SU-DHL-6 (cell line): ENCODE results near the gene SIGLEC6.

ENCODE experiments used
- H2AFZ ChIP-seq: fragments of 200-600 bp; sonication (generic); 2 replicates; pipeline ENCODE4 v1.6.1; 2014; ENCODE audit warnings: low read depth, mild to moderate bottlenecking, moderate library complexity, mixed read lengths, antibody characterized with exemption, low read length; ENCODE audit not compliant: severe bottlenecking
- H3F3A ChIP-seq: fragments of 200-600 bp; shearing (Covaris generic); 2 replicates; pipeline ENCODE4 v1.6.0; 2016; ENCODE audit warnings: antibody characterized with exemption, mild to moderate bottlenecking; ENCODE audit not compliant: insufficient read depth
- H3K27ac ChIP-seq: fragments of 200-600 bp; sonication (generic); 2 replicates; pipeline ENCODE4 v1.5.1; 2016; ENCODE audit warnings: low read depth, mild to moderate bottlenecking, low read length, moderate library complexity, mixed read lengths
- H3K27me3 ChIP-seq: fragments of 200-600 bp; sonication (generic), shearing (Covaris generic); 2 replicates; pipeline ENCODE4 v1.6.0; 2014; ENCODE audit warnings: mild to moderate bottlenecking, low read length
- H3K36me3 ChIP-seq: fragments of 200-600 bp; sonication (generic); 2 replicates; pipeline ENCODE4 v1.6.1; 2014; ENCODE audit warnings: mild to moderate bottlenecking, low read length, mixed read lengths
- H3K4me2 ChIP-seq: fragments of 300-600, 200-600 bp; shearing (Covaris generic), sonication (generic); 2 replicates; pipeline ENCODE4 v1.6.0; 2014; ENCODE audit warnings: low read length, low read depth, mild to moderate bottlenecking; ENCODE audit not compliant: poor library complexity, severe bottlenecking
- H3K4me3 ChIP-seq: fragments of 200-600 bp; sonication (generic); 2 replicates; pipeline ENCODE4 v1.5.1; 2014; ENCODE audit warnings: antibody characterized with exemption, low read length, mild to moderate bottlenecking, mixed read lengths; ENCODE audit not compliant: insufficient read depth, poor library complexity, severe bottlenecking
- H3K79me2 ChIP-seq: fragments of 200-600 bp; sonication (generic); 2 replicates; pipeline ENCODE4 v1.6.1; 2014; ENCODE audit warnings: mild to moderate bottlenecking, low read length, moderate library complexity; ENCODE audit not compliant: insufficient read depth
- H3K9ac ChIP-seq: fragments of 200-600 bp; sonication (generic); 2 replicates; pipeline ENCODE4 v1.7.0; 2014; ENCODE audit warnings: mild to moderate bottlenecking, low read length
- H3K9me2 ChIP-seq: fragments of 200-600 bp; sonication (generic); replicated peaks from 2 replicates; pipeline ENCODE4 v1.6.1; 2014; ENCODE audit warnings: low read length; ENCODE audit not compliant: insufficient read depth
- H3K9me3 ChIP-seq: fragments of 200-600 bp; sonication (generic); 2 replicates; pipeline ENCODE4 v1.6.1; 2014; ENCODE audit warnings: low read length, mixed read lengths; ENCODE audit not compliant: insufficient read depth
- H4K20me1 ChIP-seq: fragments of 200-600 bp; sonication (generic); 2 replicates; pipeline ENCODE4 v1.6.1; 2014; ENCODE audit warnings: low read depth, mild to moderate bottlenecking, antibody characterized with exemption, low read length, moderate library complexity, mixed read lengths
- EZH2phosphoT487 ChIP-seq: fragments of 200-600 bp; sonication (generic), shearing (Covaris generic); conservative IDR thresholded peaks from 2 replicates; pipeline ENCODE4 v1.6.1; 2018; ENCODE audit warnings: mild to moderate bottlenecking, antibody characterized with exemption, low read length, moderate library complexity, mixed read lengths
- TF ChIP-seq, protein P1 (sequence below): fragments of 200-600 bp; sonication (generic); IDR thresholded peaks from one replicate; pipeline ENCODE4 v1.5.1; 2017; ENCODE audit warnings: antibody characterized with exemption, mild to moderate bottlenecking, low read length, moderate library complexity; ENCODE audit not compliant: insufficient read depth, poor library complexity, severe bottlenecking

Gene SIGLEC6

DNA sequence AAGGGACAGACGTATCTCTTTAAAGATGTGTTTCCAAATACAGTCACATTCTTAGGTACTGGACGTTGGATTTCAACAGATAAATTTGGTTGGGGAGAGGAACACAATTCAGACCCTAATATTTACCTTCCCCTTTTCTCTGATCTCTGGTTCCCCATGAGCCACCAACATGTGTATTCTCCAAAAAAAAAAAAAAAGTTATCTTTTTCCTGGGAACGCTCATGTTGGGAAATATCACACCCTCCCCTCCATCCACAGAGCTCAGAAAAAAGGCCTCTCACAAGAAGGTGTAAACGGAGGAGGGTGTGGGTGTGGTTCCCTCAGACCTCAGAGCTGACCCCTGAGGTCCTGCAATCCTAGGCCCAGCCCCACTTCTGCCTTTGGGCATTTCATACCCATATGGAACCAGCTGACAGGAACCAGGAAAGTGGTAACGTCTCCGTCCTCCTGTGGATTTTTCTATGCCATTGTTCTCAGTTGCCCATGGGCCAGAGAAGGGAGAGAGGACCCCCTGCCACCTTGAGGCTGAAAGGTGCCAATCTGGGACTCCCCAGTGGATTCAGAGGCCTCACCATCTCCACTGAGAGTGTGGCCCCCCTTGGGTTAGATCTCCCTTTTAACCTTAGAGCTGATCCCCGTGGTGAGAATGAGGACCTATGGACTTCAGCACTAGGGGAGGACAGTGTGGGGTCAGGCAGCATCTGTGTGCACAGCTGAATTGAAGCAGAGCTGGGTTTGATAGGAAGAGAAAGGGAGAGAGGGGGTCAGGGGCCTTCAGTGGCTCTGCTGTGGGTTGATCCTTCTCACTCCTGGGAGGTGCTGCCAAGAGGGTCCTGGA lies 21.4 kb downstream of the SIGLEC6 start:
- Histone ChIP-seq H3K9me2 (no peaks in the 10 kb centered on the region), H3K4me2 (no peak overlapping the region), H3K9me3 (no peaks in the 10 kb centered on the region)

DNA sequence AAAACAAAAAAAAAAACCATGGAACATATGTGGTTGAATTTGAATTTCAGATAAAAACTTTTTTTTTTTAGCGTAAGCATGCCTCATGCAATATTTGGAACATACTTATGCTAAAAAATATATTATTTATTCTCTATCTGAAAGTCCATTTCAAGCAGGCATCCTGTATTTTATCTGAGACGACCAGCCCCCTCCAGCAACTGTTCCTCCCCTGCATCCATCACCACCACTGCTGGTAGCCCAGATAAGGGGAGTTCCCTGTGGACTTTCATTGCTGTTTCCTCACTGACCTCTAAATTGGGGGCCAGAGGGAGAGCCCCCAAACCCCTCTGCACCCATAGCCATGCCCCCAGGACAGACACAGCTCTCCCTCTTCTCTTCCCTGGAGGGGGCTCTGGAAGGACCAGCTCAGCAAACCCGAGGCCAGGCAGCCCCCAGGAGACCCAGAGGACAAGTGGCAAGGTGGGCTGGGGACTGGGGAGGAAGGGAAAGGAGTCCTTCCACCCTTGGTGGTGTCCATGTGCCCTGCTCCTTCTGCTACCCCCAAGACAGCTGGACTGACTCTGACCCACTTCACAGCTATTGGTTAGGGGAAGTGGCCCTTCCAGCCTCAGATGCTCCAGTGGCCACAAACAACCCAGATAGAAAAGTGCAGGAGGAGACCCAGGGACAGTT lies 23.3 kb downstream of the SIGLEC6 start:
- Histone ChIP-seq H3K27ac (no peak overlapping the region), H4K20me1 (no peaks in the 10 kb centered on the region), H2AFZ (no peak overlapping the region), H3K36me3 (no peaks in the 10 kb centered on the region), H3K9me2 (no peaks in the 10 kb centered on the region), H3K79me2 (no peaks in the 10 kb centered on the region), H3F3A (no peaks in the 10 kb centered on the region), H3K9ac (no peak overlapping the region), H3K4me2 (no peak overlapping the region), H3K4me3 (no peak overlapping the region), H3K9me3 (no peaks in the 10 kb centered on the region), H3K27me3 (no peaks in the 10 kb centered on the region)
- TF ChIP-seq, protein P1, sequence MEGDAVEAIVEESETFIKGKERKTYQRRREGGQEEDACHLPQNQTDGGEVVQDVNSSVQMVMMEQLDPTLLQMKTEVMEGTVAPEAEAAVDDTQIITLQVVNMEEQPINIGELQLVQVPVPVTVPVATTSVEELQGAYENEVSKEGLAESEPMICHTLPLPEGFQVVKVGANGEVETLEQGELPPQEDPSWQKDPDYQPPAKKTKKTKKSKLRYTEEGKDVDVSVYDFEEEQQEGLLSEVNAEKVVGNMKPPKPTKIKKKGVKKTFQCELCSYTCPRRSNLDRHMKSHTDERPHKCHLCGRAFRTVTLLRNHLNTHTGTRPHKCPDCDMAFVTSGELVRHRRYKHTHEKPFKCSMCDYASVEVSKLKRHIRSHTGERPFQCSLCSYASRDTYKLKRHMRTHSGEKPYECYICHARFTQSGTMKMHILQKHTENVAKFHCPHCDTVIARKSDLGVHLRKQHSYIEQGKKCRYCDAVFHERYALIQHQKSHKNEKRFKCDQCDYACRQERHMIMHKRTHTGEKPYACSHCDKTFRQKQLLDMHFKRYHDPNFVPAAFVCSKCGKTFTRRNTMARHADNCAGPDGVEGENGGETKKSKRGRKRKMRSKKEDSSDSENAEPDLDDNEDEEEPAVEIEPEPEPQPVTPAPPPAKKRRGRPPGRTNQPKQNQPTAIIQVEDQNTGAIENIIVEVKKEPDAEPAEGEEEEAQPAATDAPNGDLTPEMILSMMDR, result no peak
- no peak for TF ChIP-seq EZH2phosphoT487

More for the DNA sequence above, 21.4 kb downstream of the SIGLEC6 start:
- Histone ChIP-seq H3K9ac (no peak overlapping the region), H3K36me3 (no peaks in the 10 kb centered on the region), H3K27ac (no peak overlapping the region), H2AFZ (no peak overlapping the region), H4K20me1 (no peaks in the 10 kb centered on the region), H3F3A (no peaks in the 10 kb centered on the region), H3K79me2 (no peaks in the 10 kb centered on the region), H3K27me3 (no peaks in the 10 kb centered on the region), H3K4me3 (no peak overlapping the region)
- TF ChIP-seq EZH2phosphoT487, result no peak
- TF ChIP-seq, protein P1, result no peak

DNA sequence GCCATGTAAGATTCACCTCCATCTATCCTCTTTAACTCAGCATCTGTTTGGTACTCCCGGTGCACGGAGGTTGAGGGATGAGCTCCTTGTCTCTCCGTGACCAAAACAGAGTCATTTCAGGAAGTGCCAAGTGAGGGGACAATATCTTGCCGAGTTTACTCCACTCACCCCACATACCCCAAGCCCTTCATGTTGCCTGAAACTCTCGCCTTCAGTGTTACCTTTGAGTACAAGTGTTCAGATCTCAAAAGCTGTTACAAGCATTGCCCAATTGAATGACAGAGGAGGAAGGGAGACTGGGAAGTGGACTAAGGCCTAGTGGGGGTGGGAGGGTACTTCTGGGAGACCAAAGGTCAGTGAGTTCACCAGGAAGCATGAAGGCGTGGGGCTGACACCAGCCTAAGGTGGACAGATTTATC lies 23.8 kb downstream of the SIGLEC6 start:
- no peak overlapping the region for H3K9ac ChIP-seq
- H3F3A ChIP-seq, result no peaks in the 10 kb centered on the region
- no peak overlapping the region for H3K4me3 ChIP-seq
- H2AFZ ChIP-seq, result no peak overlapping the region
- no peak overlapping the region for H3K4me2 ChIP-seq
- no peaks in the 10 kb centered on the region for H3K36me3 ChIP-seq
- H3K27me3 ChIP-seq, result no peaks in the 10 kb centered on the region
- H3K9me3 ChIP-seq, result no peaks in the 10 kb centered on the region
- H3K9me2 ChIP-seq, result no peaks in the 10 kb centered on the region
- H4K20me1 ChIP-seq, result no peaks in the 10 kb centered on the region
- no peak overlapping the region for H3K27ac ChIP-seq
- TF ChIP-seq EZH2phosphoT487, result no peak
- TF ChIP-seq, protein P1, result no peak
- H3K79me2 ChIP-seq, result no peaks in the 10 kb centered on the region
